ENCODE results near the gene HMCN2. TPM values are rescaled to one million over a fixed set of nuclear protein-coding genes. Genes with fewer than 3 reads are reported as not detected.

Gene HMCN2
- total RNA-seq, 4 donors from 2014 or later, result 9.1 to 38.6 (median 12.5) TPM

DNA sequence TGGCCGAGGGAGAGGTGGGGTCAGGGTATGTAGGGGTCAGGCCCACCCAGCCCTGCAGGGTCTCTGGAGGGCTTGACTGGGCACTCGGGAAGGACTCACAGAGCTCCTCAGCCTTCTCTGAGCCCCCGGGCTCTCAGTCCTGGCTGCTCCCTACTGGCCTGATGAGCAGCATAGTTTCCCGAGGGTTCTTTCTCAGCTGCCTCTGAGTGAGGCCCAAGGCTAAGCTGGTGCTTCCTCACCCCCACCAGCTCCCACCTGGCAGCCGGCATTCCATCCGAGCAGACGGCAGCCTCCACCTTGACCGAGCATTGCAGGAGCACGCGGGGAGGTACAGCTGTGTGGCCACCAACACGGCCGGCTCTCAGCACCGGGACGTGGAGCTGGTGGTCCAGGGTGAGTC lies 56.0 kb downstream of the HMCN2 start:
- Histone ChIP-seq H3K9me3 (no peaks in the 10 kb centered on the region), H3K27me3 (no peaks in the 10 kb centered on the region), H3K4me1 (peaks cover 4 to 68% (median 61%) of the 10 kb centered on the region in 4 donors), H3K27ac (replicated peaks in 1 of 4) (peak overlapping the region; percentile 70 to 76 (median 72)), H3K4me3 (no peak overlapping the region), H3K36me3 (peaks cover 0 to 11% (median 0%) of the 10 kb centered on the region in 4 donors)
- 87% methylated on average over 13 of the region's 14 CpGs for WGBS
- TF ChIP-seq EP300 (IDR thresholded peaks at IDR 0.05), result no peak
- TF ChIP-seq POLR2A (IDR thresholded peaks at IDR 0.05; ENCODE audit: low read depth), result no peak
- TF ChIP-seq, protein P1, sequence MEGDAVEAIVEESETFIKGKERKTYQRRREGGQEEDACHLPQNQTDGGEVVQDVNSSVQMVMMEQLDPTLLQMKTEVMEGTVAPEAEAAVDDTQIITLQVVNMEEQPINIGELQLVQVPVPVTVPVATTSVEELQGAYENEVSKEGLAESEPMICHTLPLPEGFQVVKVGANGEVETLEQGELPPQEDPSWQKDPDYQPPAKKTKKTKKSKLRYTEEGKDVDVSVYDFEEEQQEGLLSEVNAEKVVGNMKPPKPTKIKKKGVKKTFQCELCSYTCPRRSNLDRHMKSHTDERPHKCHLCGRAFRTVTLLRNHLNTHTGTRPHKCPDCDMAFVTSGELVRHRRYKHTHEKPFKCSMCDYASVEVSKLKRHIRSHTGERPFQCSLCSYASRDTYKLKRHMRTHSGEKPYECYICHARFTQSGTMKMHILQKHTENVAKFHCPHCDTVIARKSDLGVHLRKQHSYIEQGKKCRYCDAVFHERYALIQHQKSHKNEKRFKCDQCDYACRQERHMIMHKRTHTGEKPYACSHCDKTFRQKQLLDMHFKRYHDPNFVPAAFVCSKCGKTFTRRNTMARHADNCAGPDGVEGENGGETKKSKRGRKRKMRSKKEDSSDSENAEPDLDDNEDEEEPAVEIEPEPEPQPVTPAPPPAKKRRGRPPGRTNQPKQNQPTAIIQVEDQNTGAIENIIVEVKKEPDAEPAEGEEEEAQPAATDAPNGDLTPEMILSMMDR (IDR thresholded peaks at IDR 0.05), result no peak
- no peak for TF ChIP-seq POLR2AphosphoS5 (IDR thresholded peaks at IDR 0.05)
- intact Hi-C loops (cut with DNase I), result no loop called here
- no peak for DNase-seq (ENCODE audit: extremely low spot score)

DNA sequence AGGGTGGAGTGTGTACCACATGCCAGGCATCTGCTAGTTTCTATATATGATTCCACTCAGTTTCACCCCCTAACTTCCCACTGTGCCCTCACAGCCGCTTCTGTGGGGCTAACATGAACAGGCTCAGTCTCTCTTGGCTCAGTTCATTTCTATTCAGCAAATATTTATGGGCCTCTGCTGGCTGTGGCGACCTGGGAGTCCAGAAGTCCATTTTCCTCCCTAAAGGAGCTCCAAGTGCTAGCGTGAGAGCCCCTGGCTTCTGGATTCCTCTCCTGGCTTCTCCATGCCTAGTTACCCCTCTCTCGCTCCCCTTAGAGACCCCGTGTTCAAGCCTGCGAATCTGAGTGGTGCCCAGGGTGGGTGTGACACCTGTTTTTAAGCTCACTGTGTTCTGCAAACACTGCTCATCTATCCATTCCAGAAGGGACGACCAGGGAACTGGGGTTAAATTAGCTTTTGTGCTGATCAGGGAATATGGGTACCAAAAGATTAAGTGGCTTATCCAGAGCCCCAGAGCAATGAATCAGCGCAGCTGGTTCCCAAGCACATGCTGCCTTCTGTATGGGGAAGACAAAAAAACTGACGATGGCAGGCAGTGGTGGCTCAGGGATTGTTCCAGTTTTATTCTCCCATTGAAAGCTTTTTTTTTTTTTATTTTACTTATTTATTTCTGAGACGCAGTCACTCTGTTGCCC lies 57.6 kb downstream of the HMCN2 start:
- TF ChIP-seq, protein P1 (IDR thresholded peaks at IDR 0.05), result no peak
- TF ChIP-seq EP300 (IDR thresholded peaks at IDR 0.05) (no peak), POLR2AphosphoS5 (IDR thresholded peaks at IDR 0.05) (no peak), POLR2A (IDR thresholded peaks at IDR 0.05; ENCODE audit: low read depth) (no peak)
- DNase-seq (ENCODE audit: extremely low spot score), result no peak
- H3K4me1 ChIP-seq, result peaks cover 9 to 68% (median 61%) of the 10 kb centered on the region in 4 donors
- intact Hi-C loops (cut with DNase I), result no loop called here
- H3K27ac ChIP-seq (replicated peaks in 1 of 4), result peak overlapping the region; percentile 88 to 97 (median 94)
- H3K36me3 ChIP-seq, result peaks cover 0 to 11% (median 0%) of the 10 kb centered on the region in 4 donors
- no peaks in the 10 kb centered on the region for H3K9me3 ChIP-seq
- WGBS, result 68% methylated on average over 10 of the region's 10 CpGs
- H3K27me3 ChIP-seq, result no peaks in the 10 kb centered on the region
- H3K4me3 ChIP-seq, result no peak overlapping the region

DNA sequence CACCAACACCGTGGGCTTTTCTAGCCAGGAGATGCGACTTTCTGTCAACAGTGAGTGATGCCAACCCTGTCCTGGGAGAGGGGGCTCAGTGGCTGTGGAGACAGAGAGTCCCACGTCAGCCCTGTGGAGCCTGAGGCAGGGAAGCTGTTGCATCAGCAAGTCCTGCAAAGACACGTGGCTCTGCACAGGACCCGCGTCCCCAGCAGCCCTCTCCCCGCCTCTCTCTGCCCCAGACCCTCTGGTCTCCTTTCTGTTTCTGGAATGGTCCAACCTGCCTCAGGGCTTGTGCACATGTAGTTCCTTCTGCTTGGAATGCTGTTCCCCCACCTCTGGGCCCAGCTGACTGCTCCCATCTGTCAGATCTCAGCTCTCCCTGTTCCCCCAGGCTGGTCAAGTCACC lies 60.4 kb downstream of the HMCN2 start:
- DNase-seq (ENCODE audit: extremely low spot score), result no peak
- Histone ChIP-seq H3K4me3 (no peak overlapping the region), H3K9me3 (no peaks in the 10 kb centered on the region), H3K27ac (replicated peaks in 1 of 4) (peak overlapping the region; percentile 88 to 97 (median 94)), H3K27me3 (no peaks in the 10 kb centered on the region), H3K4me1 (peaks cover 11 to 68% (median 62%) of the 10 kb centered on the region in 4 donors), H3K36me3 (peaks cover 0 to 11% (median 0%) of the 10 kb centered on the region in 4 donors)
- TF ChIP-seq POLR2A (IDR thresholded peaks at IDR 0.05; ENCODE audit: low read depth) (no peak), POLR2AphosphoS5 (IDR thresholded peaks at IDR 0.05) (no peak), EP300 (IDR thresholded peaks at IDR 0.05) (no peak)
- TF ChIP-seq, protein P1 (IDR thresholded peaks at IDR 0.05), result no peak
- intact Hi-C loops (cut with DNase I), result loop anchor here (5.0 kb wide), 1 partner anchor 64 kb away; no protein-coding TSS in a partner anchor
- WGBS, result 93% methylated on average over 5 of the region's 7 CpGs

DNA sequence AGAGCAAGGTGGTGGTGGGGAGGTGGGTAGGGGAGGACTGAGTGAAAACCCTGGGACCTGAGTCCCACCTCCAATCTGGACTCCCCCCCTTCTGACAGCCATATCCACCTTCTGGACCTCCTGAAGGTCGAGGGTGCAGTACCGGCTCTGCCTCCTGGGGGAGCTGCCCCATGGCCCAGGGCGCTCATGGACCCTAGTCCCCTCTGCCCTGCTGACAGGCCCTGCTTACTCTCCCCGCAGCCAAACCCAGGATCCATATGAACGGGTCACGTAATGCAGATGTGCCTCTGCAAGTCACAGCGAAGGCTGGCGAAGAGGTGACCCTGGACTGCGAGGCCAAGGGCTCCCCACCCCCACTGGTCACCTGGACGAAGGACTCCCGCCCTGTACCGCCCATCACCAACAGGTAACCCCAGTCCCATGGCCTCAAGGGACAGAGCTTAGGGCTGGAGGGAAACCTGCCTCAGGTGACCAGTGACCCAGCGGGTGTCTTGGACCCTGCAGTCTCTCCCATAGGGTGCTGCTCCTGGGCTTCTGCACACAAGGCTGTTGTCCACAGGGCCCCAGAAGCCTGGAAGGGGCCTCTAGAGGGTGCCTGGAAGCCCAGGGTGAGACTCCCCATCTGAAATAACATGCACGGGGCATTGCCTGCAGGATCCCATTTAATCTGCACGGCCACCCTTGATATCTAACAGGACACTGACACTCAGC lies 61.7 kb downstream of the HMCN2 start:
- no peak for DNase-seq (ENCODE audit: extremely low spot score)
- no peaks in the 10 kb centered on the region for H3K9me3 ChIP-seq
- TF ChIP-seq, protein P1 (IDR thresholded peaks at IDR 0.05), result peak; percentile 41 to 55 (median 49)
- TF ChIP-seq POLR2A (IDR thresholded peaks at IDR 0.05; ENCODE audit: low read depth), result no peak
- H3K4me1 ChIP-seq, result peaks cover 20 to 79% (median 70%) of the 10 kb centered on the region in 4 donors
- peak overlapping the region; percentile 88 to 97 (median 94) for H3K27ac ChIP-seq (replicated peaks in 1 of 4)
- peak overlapping the region in 3 of 4 donors; percentile 34 to 50 (median 48) for H3K4me3 ChIP-seq
- no peaks in the 10 kb centered on the region for H3K27me3 ChIP-seq
- 74% methylated on average over 9 of the region's 15 CpGs for WGBS
- H3K36me3 ChIP-seq, result peaks cover 0 to 11% (median 0%) of the 10 kb centered on the region in 4 donors
- intact Hi-C loops (cut with DNase I), result loop anchor here (5.0 kb wide), 1 partner anchor 65 kb away; no protein-coding TSS in a partner anchor

Measured in esophagus muscularis mucosa (tissue), 4 donors.